CD4-positive, alpha-beta T cell treated with Interleukin-17A for 1 hour (primary cell): ENCODE measurements around the gene ITLN1.

Experiments
- DNase-seq: peaks from one replicate; pipeline ENCODE4 v3.0.0-alpha.2; 2020

ITLN1 gene

DNA sequence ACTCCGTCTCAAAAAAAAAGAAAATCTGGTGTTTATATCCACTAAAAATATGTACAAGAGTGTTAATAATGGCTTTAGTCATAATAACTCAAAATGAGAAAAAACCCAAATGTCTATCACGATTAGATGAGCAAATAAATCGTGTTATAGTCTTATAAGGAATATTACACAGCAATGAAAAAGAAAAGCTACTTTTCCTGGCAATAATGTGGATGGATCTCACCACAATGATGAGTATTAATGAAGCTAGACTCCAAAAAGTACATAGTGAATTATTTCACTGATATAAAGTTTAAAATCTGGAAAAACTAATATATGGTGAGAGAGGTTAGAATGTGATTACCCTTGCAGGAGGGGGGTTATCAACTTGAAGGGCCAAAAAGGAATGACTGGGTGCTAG, 32.0 kb downstream of the ITLN1 start:
- no peak for DNase-seq

DNA sequence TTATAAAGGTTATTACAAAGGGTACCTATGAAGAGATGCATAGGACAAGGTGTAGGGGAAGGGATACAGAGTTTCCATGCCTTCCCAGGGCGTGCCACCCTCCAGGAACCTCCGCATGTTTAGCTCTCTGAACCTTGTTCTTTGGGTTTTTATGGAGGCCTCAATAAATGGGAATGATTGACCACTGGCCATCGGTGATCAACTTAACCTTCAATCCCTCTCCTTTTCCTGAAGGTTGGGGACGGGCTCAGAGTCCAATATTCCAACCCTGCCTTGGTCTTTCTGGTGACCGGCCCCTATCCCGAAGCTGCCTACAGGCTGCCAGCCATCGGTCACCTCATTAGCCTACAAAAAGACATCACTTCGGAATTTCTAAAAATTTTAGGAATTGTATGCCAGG, 34.0 kb downstream of the ITLN1 start:
- no peak for DNase-seq

GRCh38 chr1:160850541-160850940, 34.4 kb downstream of the ITLN1 start:
- no peak for DNase-seq

- DNase-seq = no peak
Observed at GRCh38 chr1:160846281-160846680, 38.7 kb downstream of the ITLN1 start.

DNA sequence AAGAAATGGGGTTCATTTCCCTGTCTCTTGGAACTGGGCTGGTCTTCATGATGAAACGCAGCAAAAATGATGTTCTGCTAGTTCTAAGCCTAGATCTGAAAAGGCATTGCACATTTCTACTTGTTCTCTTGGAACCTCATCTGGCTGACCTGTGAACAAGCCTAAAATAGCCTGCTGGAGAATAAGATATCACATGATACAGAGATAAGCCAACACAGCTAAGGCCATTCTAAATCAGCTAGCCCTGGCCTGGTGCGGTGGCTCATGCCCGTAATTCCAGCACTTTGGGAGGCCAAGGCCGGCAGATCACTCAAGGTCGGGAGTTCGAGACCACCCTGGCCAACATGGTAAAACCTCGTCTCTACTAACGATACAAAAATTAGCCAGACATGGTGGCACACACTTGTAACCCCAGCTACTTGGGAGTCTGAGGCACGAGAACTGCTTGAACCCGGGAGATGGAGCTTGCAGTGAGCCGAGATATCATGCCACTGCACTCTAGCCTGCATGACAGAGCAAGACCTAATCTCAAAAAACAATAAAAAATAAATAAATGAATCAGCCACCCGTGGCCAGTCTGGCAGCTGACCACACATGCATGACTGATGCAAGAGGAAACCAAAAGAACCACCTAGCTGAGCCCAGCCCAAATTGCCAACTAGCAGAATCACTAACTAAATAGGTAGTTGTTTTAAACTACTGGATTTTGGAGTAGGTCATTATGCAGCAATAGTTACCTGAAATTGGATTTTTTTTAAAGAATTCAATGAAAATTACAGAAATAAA, 40.3 kb downstream of the ITLN1 start:
- no peak for DNase-seq

GRCh38 chr1:160841079-160841478, 43.9 kb downstream of the ITLN1 start:
- DNase-seq = no peak

- no peak for DNase-seq
Observed at GRCh38 chr1:160839746-160840145, 45.2 kb downstream of the ITLN1 start.

GRCh38 chr1:160838888-160839287, 46.1 kb downstream of the ITLN1 start:
- DNase-seq = no peak

DNA sequence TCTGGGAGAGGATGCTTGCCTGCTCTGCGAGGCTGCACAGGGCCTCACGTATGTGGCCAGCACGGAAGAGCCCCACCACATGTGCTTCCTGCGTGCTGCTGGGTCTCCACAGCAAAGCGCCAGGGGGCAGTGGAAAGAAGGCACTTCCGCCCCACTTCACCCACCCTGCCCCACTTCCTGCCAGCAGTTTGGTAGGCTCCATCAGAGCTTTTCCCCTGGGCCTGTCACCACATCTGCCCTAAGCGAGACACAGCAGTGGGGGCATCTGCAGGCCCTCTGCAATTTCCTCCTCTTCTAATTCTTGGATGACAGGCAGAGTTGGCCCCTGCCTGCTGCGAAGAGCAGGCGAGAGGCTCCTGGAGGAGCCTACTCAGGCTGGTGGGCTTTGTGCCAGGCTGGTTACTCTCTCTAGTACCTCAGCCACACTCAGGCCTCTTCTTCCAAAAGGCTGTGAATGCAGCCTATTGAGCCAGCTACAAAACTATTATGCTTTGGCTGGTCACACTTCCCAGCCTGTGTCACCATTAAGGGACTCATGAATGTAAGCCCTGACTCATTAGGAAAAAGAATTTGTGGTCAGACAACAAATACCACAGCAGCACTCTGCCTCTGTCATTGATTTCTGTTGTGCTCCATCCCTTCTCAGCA, 47.3 kb downstream of the ITLN1 start:
- DNase-seq = peak; percentile 88

DNA sequence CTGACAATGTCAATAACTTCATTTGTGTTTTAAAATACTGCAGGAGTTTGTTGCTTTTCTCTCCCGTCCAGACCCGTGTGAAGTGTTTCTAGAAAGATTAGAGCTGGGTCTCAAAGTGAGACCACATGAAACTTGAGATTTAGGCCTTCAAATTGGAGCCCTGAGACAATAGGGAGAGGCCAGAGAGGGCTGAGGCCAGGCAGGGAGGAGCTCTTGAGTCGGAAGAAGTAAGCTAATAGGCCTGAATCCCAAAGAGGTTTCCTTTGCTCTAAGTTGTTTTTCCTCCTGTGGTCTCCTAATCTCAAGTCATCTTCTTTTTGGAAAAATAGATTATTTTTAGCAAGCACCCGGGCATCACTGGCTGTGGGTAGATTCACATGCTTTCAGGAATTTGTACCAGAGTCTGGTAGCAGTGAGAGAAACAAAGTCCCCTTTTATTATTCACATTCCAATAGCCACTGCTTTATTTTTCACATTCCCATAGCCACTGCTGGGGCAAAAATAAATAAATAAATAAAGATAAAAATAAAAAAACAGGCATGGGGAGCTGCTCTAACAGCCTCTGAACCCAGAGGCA, 47.9 kb downstream of the ITLN1 start:
- no peak for DNase-seq

DNA sequence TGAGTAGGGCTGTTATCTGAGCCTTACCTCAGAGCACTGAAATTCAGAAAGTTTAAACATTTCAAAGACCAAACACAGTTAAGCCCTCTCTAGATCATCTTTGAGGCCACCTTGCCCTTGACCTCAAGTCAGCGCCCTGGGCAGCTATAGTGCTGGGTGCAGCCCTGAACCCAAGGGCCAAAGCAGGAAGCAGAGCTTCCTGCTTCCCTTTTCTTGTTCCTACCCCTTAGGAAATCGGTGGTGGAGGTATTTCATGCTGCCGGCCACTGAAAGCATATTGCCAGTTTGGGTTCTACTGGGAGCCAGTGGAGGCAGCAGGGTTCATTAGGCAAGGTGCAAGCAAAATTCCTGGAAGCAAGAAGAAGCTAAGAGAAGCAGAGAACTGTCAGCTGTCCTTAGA, 48.4 kb downstream of the ITLN1 start:
- DNase-seq = no peak

DNA sequence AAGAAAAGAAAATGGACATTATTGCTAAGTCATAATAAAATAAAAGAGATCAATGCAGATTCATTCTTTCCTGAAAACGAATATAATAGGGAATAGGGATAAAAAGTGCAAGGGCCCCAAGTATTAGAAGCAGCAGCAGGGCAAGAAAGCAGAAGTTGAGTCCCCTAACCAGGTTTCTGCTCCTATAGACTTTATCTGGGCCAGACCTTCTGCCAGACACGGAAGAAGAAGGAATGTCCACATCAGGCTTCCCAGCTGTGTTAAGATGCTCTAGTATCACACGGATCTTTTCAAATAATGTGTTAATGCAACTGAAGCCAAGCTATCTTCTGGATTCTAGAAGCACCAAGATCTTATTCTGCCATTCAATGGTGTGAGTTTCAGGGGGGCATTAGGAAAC, 49.2 kb downstream of the ITLN1 start:
- no peak for DNase-seq

- peak; percentile 58 for DNase-seq
Observed at GRCh38 chr1:160834945-160835565, 49.9 kb downstream of the ITLN1 start.

GRCh38 chr1:160830321-160831153, 54.4 kb downstream of the ITLN1 start:
- peak; percentile 75 for DNase-seq

DNA sequence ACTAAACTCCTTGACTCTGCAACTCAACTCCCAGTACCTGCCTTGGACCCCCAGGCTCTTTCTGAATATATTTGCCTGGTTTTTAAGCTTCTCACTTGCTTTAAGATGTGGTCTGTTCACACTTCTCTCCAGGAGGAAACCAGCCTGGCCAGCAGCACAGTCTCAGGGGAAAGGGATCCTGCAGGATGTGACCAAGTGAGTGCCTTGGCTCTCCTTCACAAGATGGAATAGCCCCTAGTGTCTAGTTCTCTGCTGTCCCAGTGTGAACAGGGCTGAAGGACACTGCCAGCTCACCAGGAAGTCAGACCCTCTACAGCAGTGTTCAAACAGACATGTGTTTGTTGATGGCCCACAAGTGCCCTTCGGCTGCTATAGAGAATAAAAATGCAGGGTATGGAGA, 55.2 kb downstream of the ITLN1 start:
- no peak for DNase-seq

DNA sequence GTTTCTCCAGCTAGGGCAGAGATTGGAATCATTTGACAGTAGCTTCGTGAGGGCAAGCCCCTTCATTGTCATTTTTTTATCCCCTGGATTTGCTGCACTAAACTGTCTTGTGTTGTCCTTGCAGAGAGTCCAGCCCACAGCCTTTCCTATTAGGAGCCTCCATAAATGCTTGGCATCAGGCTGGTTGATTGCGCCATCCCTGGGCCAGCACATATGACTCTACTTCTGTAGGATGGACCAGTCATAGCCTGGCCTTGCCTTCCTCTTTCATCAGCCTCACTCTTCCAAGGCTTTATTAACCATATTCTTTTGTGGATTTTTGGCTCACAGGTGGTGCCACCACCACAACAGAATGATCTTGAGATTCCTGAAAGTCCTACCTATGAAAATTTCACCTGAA, 57.6 kb downstream of the ITLN1 start:
- DNase-seq = no peak

DNA sequence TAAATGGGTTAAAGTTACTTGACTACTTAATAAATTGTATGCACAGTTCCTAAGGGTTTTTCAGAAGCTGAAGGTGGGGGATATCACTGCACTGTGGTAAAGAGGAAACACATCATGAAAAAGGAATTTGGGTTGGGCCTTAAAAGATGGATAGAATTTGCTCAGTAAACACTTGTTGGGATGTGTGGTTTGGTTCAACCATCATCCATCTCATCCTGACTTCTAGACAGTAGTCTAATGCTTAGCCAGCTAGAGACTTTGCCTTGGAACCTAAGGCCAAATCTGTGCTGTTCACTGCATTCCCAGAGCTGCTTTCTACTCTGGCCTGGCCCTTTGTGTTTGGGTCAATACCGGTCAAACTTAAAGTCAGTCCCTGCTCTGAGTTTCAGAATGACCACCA, 58.4 kb downstream of the ITLN1 start:
- DNase-seq = no peak
